ENCODE data around the gene SENP2. TPM values are rescaled to one million over a fixed set of nuclear protein-coding genes. Genes with fewer than 3 reads are reported as not detected.
"Not testable (repeated sequence)": the region's sequence is repeated elsewhere in the genome, so short reads cannot be mapped to it uniquely, and the experiment has no call there.

Gene SENP2
- total and polyA plus RNA-seq, 10 of the 15 experiments (the other 5 are each of a cell fraction or from before 2014, with no cell fraction given): 9.0 to 42.7 (median 25.1) TPM

- no peak for TF ChIP-seq E2F8 (IDR thresholded peaks at IDR 0.05; ENCODE audit: low read depth, partially characterized antibody)
- TF ChIP-seq EGR1 (IDR thresholded peaks at IDR 0.05; ENCODE audit: borderline replicate concordance in 1 of 2, low read depth in 2 of 2, low read length in 2 of 2): no peak
- TF ChIP-seq RELA (IDR thresholded peaks at IDR 0.05; ENCODE audit: borderline replicate concordance, partially characterized antibody): no peak
Observed at GRCh38 chr3:185572183-185572582, 13.9 kb upstream of the SENP2 start (continued).

DNA sequence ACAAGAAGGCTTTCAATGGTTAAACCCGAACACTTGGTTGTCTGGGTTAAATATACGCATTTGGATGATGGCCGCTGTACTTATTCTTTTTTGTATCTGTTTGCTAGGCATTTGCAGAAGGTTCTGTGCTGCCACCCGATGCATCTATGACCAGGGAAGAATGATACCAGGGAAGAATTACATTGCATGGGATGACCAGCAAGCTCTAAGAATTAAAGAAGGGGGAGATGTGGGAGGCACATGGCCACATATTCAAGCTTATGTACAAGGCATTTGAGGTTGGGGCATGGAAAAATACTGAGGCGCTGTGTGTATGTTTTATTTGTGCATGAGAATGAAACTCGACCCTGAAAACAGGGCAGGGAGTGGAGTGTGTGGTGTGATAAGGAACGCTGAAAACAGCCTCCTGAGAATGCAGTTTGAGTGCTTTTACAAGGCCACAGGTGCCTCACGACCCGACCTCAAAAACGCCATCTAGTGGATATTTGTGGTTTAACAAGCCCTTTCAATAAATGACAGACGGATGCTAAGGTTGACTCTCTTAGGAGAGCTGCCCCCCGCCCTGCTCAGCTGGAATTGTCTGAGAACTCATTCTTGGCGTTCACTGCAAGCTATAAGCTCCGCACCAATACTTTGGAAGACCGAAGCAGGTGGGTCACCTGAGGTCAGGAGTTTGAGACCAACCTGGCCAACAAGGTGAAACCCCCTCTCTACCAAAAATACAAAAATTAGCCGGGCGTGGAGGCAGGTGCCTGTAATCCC lies 10.8 kb upstream of the SENP2 start:
- WGBS (ENCODE audit: insufficient coverage, insufficient replicate concordance, low lambda C conversion rate, missing lambda C conversion rate): 24% methylated on average over 17 of the region's 17 CpGs
- ChIA-PET CTCF (interaction anchor here (0.6 to 5.2 kb wide), 30 partner anchors 8 to 570 kb away, joined by 3 to 56 read pairs (median 5); partner anchors contain the start of genes LIPH, MAP3K13 and SENP2), SMC1A (ENCODE audit: uncharacterized antibody, unreplicated experiment) (interaction anchor here (0.6 to 2.3 kb wide), 15 partner anchors 15 to 243 kb away, joined by 3 to 23 read pairs (median 4); partner anchors contain the start of genes MAP3K13 and TMEM41A), RAD21 (ENCODE audit: unreplicated experiment) (interaction anchor here (0.6 to 2.6 kb wide), 7 partner anchors 12 to 228 kb away, joined by 3 to 13 read pairs (median 3); no protein-coding TSS in a partner anchor)
- H3K79me2 ChIP-seq (ENCODE audit: control insufficient read depth, insufficient read depth, low read length); H3K27ac ChIP-seq (ENCODE audit: control insufficient read depth, insufficient read depth); BruUV-seq (replicated peaks); H3K36me3 ChIP-seq (ENCODE audit: control insufficient read depth in 2 of 2, insufficient read depth in 2 of 2, low read length in 1 of 2); H3K27me3 ChIP-seq (replicated peaks in 1 of 2; ENCODE audit: control insufficient read depth in 2 of 2, insufficient read depth in 2 of 2, low read length in 1 of 2); in situ Hi-C loops (cut with MboI); POLR2A ChIA-PET; H4K20me1 ChIP-seq (ENCODE audit: control insufficient read depth, insufficient read depth); H3K4me3 ChIP-seq; H3K9me3 ChIP-seq (replicated peaks; ENCODE audit: control insufficient read depth, insufficient read depth, low read length); H3K9ac ChIP-seq (ENCODE audit: control insufficient read depth, insufficient read depth, low read length); H3K4me1 ChIP-seq (ENCODE audit: control insufficient read depth, insufficient read depth, low read length): not testable (repeated sequence)
- peak overlapping the region; percentile 79 for H2AFZ ChIP-seq (ENCODE audit: control insufficient read depth, low read depth, low read length)
- peak overlapping the region; percentile 33; the same call in 1 of the 2 replicates for H3K4me2 ChIP-seq (ENCODE audit: control insufficient read depth, insufficient read depth)
- ATAC-seq (peak; percentile 99), FAIRE-seq (peak; percentile 94), DNase-seq (ENCODE audit: low read depth, low spot score) (peak; percentile 30)
- peak; percentile 46 for TF ChIP-seq SMC3 (IDR thresholded peaks at IDR 0.05; ENCODE audit: borderline replicate concordance, low read length)
- TF ChIP-seq RUNX3 (IDR thresholded peaks at IDR 0.05; ENCODE audit: low read length): peak; percentile 82
- peak; percentile 53 for TF ChIP-seq RAD21 (IDR thresholded peaks at IDR 0.05; ENCODE audit: insufficient read depth, low read depth, low read length)
- peak; percentile 52 for TF ChIP-seq PKNOX1 (IDR thresholded peaks at IDR 0.05)
- TF ChIP-seq SMARCA5 (IDR thresholded peaks at IDR 0.05): 0 out of 2 replicates have a peak, but pooled peaks have one; percentile 50
- TF ChIP-seq CTCF (IDR thresholded peaks at IDR 0.05 in 2 of 3, conservative IDR thresholded peaks at IDR 0.05 in 1 of 3; ENCODE audit: control insufficient read depth in 2 of 3, extremely low read depth in 1 of 3, insufficient read depth in 1 of 3, low read depth in 3 of 3, low read length in 3 of 3): peak; percentile 47 to 56 (median 49)
- 0 out of 2 replicates have a peak, but pooled peaks have one; percentile 44 for TF ChIP-seq CBFB (IDR thresholded peaks at IDR 0.05; ENCODE audit: low read depth)
- intact Hi-C loops (cut with micrococcal nuclease; ENCODE audit: unreplicated experiment): loop anchor here (1.0 to 5.0 kb wide), 3 partner anchors 77 to 223 kb away; no protein-coding TSS in a partner anchor

Measured in GM12878 (cell line).